Colonic mucosa (tissue), 4 donors: ENCODE data around the gene CNTN6. TPM values are rescaled to one million over a fixed set of nuclear protein-coding genes. Genes with fewer than 3 reads are reported as not detected.

Experiments
- DNase-seq: peaks from one replicate; pipeline ENCODE4 v3.0.0-alpha.2; 2020
- H3K27ac ChIP-seq: fragments of 200-600 bp; one replicate; pipeline ENCODE4 v1.8.0; 2021
- H3K27me3 ChIP-seq: fragments of 200-600 bp; one replicate; pipeline ENCODE4 v1.8.0; 2021
- H3K36me3 ChIP-seq: fragments of 200-600 bp; one replicate; pipeline ENCODE4 v1.8.0; 2021
- H3K4me1 ChIP-seq: fragments of 200-600 bp; one replicate; pipeline ENCODE4 v1.8.0; 2021; ENCODE audit warnings: mild to moderate bottlenecking
- H3K4me3 ChIP-seq: fragments of 200-600 bp; one replicate; pipeline ENCODE4 v1.8.0; 2021
- H3K9ac ChIP-seq, 2 donors: one replicate each; pipeline ENCODE4 v1.7.0; 2013; ENCODE audit warnings: control low read depth in 2 of 2, low read depth in 2 of 2, low read length in 2 of 2
- H3K9me3 ChIP-seq: fragments of 200-600 bp; one replicate; pipeline ENCODE4 v1.8.0; 2021
- CTCF ChIP-seq: fragments of 200-600 bp; IDR thresholded peaks from one replicate; pipeline ENCODE4 v1.8.0; 2022; ENCODE audit warnings: antibody characterized with exemption, mild to moderate bottlenecking
- intact Hi-C: fragments of 100-400 bp; cut with DNase I; formaldehyde crosslinking; loops from one replicate; pipeline ENCODE4 v1.14.1; 2022
- total RNA-seq, 2 donors: library from RNA; stranded (reverse); fragmentation: NEBNext Ultra II Directional in 1 of 2; extraction: Animal tissue kit (Norgen Biotek cat#: 25700) in 1 of 2; gene quantifications; one replicate each; pipeline ENCODE4 v1.2.1, GENCODE V29; 2021
- donor health status: healthy.
- donor health status: DM: no; HTN: no; CAD: no.
- donor health status: DM: no; HTN: no; CAD: no.

Gene CNTN6
- total RNA-seq, 2 donors from 2014 or later = 0.11 TPM; not detected in 1

- no peak for DNase-seq
- H3K9ac ChIP-seq = no peak overlapping the region
- H3K27me3 ChIP-seq = no peaks in the 10 kb centered on the region
- H3K4me1 ChIP-seq = no peaks in the 10 kb centered on the region
- no peak overlapping the region for H3K27ac ChIP-seq
- H3K36me3 ChIP-seq = no peaks in the 10 kb centered on the region
- H3K4me3 ChIP-seq = no peak overlapping the region
- no peaks in the 10 kb centered on the region for H3K9me3 ChIP-seq
- TF ChIP-seq CTCF = no peak
- intact Hi-C loops = no loop called here
Measured at GRCh38 chr3:1190569-1190968, 97.7 kb downstream of the CNTN6 start.

GRCh38 chr3:1191026-1191425, 98.2 kb downstream of the CNTN6 start:
- no peak for DNase-seq
- Histone ChIP-seq H3K27me3 (no peaks in the 10 kb centered on the region), H3K9ac (no peak overlapping the region), H3K36me3 (no peaks in the 10 kb centered on the region), H3K9me3 (no peaks in the 10 kb centered on the region), H3K4me3 (no peak overlapping the region), H3K4me1 (no peaks in the 10 kb centered on the region), H3K27ac (no peak overlapping the region)
- TF ChIP-seq CTCF = no peak
- intact Hi-C loops = no loop called here

GRCh38 chr3:1195947-1196346, 103.1 kb downstream of the CNTN6 start:
- Histone ChIP-seq H3K4me3 (no peak overlapping the region), H3K27ac (no peak overlapping the region), H3K27me3 (no peaks in the 10 kb centered on the region), H3K9ac (no peak overlapping the region), H3K9me3 (no peaks in the 10 kb centered on the region), H3K36me3 (no peaks in the 10 kb centered on the region), H3K4me1 (no peaks in the 10 kb centered on the region)
- no peak for DNase-seq
- intact Hi-C loops = no loop called here
- no peak for TF ChIP-seq CTCF

GRCh38 chr3:1197051-1197450, 104.2 kb downstream of the CNTN6 start:
- H3K9ac ChIP-seq = no peak overlapping the region
- no peak overlapping the region for H3K4me3 ChIP-seq
- DNase-seq = no peak

GRCh38 chr3:1200371-1200770, 107.5 kb downstream of the CNTN6 start:
- intact Hi-C loops = no loop called here
- no peak for TF ChIP-seq CTCF

More at GRCh38 chr3:1197051-1197450, 104.2 kb downstream of the CNTN6 start:
- H3K27me3 ChIP-seq = no peaks in the 10 kb centered on the region
- no peaks in the 10 kb centered on the region for H3K4me1 ChIP-seq
- no peak overlapping the region for H3K27ac ChIP-seq
- TF ChIP-seq CTCF = no peak
- H3K9me3 ChIP-seq = no peaks in the 10 kb centered on the region
- H3K36me3 ChIP-seq = no peaks in the 10 kb centered on the region
- intact Hi-C loops = no loop called here

GRCh38 chr3:1207904-1208303, 115.1 kb downstream of the CNTN6 start:
- Histone ChIP-seq H3K4me1 (no peaks in the 10 kb centered on the region), H3K4me3 (no peak overlapping the region), H3K36me3 (no peaks in the 10 kb centered on the region), H3K9ac (no peak overlapping the region), H3K27ac (no peak overlapping the region), H3K9me3 (no peaks in the 10 kb centered on the region), H3K27me3 (no peaks in the 10 kb centered on the region)
- no peak for DNase-seq
- intact Hi-C loops = no loop called here
- TF ChIP-seq CTCF = no peak

More at GRCh38 chr3:1200371-1200770, 107.5 kb downstream of the CNTN6 start:
- Histone ChIP-seq H3K4me3 (no peak overlapping the region), H3K9me3 (no peaks in the 10 kb centered on the region), H3K9ac (no peak overlapping the region), H3K4me1 (no peaks in the 10 kb centered on the region), H3K27ac (no peak overlapping the region), H3K27me3 (no peaks in the 10 kb centered on the region), H3K36me3 (no peaks in the 10 kb centered on the region)
- no peak for DNase-seq
